KBM-7 (cell line): Measurements from ENCODE around the gene ITSN1.
"Not testable (repeated sequence)": the region's sequence is repeated elsewhere in the genome, so short reads cannot be mapped to it uniquely, and the experiment has no call there.

Experiments
- DNase-seq: peaks from one replicate; pipeline ENCODE4 v3.0.0-alpha.2; 2015
- in situ Hi-C: fragments of 300-500 bp; cut with MboI; formaldehyde crosslinking; loops from 2 replicates; pipeline ENCODE4 v1.14.3; 2020; ENCODE audit warnings: low sequenced_read_pairs, low pct_unique_long_range_greater_than_20kb, mixed read lengths

Gene ITSN1

DNA sequence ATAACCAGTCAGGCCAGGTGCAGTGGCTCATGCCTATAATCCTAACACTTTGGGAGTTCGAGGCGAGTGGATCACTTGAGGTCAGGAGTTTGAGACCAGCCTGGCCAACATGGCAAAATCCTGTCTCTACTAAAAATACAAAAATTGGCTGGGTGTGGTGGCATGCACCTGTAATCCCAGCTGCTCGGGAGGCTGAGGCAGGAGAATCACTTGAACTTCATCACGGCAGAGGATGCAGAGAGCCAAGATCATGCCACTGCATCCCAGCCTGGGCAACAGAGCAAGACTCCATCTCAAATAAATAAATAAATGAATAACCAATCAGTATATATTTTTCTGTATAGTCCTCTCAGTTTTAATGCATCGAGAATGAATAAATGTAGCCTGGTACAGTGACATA is 146.1 kb downstream of the ITSN1 start:
- DNase-seq, in situ Hi-C loops: not testable (repeated sequence)

DNA sequence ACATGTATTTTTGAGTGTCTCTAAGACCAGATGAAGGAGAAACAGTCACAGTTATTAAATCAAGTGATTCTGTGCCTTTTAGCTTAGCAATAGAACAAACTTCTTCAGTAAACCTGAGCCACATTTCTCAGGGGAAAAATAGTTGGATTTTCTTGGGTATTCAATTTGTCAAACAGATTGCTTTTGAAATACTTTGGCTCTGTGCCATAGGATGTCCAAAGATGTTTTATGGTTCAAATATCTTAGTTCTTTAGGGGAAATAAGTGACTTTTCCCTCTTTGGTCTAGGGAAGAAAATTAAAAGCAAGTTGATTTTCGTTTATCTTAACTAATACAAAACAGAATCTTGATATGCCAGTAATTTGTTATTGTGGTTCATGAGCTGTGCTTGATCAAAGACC is 147.4 kb downstream of the ITSN1 start:
- no peak for DNase-seq
- in situ Hi-C loops, result no loop called here

DNA sequence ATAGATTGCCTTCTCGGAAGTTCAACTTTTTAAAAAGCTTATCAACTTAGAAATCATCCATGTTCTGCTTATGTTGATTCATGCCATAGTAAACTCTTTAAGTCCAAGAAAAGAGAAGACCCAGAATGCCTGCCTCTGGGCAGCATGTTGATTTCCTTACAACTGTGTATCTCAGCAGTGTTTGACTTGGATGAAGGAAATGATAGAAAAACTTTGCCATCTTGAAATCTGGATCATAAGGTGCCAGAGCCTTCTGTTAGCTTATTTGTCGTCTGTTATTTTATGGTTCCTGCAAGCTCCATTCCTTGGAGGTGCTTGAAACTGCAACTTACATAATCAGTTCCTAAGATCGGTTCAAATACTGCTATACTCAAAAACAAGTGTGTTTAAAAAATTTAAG is 148.8 kb downstream of the ITSN1 start:
- no peak for DNase-seq
- in situ Hi-C loops, result no loop called here

DNA sequence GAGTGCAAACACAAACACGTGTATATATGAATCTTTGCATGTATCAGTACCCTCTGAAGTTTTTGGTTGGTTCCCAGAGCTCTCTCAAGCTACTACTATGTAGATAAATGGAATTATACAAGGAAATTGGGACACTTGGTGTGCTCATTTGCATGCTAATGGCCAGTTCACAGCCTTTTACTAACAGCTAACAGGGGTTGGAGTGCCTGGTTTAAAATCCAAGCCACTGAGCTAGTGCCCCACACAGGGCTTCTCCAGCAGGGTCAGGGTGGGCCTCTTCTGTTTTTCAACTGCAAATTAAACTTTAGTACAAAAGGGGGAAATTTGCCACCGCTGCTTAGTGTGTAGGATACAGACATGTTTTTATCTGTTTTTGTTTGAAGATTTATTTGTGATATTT is 152.3 kb downstream of the ITSN1 start:
- in situ Hi-C loops, result no loop called here
- DNase-seq, result no peak

DNA sequence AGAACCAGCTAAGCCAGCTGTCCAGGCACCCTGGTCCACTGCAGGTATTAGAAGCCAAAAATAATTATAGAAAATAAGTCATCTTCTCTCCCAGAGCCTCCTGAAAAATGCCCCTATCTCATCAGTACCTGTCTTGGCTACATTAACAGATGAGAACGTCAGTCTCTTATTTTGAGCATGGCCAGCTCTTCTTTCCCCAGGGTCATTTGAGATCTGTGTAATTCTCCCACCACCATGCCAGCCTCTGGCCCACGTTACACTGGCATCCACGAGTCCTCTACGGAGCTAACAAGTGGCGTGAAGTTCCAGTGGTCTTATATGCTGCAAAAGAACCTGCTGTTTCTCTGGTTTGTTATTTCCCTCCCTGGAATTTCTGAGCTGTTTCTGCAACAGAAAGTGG is 155.3 kb downstream of the ITSN1 start:
- in situ Hi-C loops, result no loop called here

DNA sequence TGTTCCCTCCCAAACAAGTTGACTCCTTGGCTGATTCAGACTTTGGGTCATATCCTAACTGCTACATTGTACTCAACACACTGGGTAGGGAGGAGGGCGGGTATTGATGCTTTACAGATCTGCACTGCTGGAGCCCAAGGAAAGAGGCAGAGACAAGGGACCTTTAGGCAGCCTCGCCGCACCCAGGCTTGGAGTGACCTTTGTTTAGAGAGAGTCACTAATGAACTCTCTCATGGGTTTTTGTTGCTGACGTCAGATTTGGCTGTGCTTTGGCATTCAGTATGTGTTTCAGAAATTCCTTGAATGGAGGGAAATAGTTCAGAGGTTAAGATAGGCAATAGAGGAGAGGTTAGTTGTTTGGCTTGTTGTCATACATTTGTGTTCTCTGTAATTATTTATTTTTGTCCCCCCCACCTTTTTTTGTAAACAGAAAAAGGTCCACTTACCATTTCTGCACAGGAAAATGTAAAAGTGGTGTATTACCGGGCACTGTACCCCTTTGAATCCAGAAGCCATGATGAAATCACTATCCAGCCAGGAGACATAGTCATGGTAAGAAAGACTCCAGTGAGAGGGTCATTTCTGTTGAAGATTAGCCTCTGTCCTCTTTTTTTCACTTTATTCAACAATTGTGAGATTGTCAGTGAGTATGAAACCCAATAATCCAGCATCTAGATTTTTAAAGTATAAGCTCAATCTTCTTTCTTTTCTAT is 157.2 kb downstream of the ITSN1 start:
- no peak for DNase-seq
- in situ Hi-C loops, result no loop called here

More for the DNA sequence above, 155.3 kb downstream of the ITSN1 start:
- no peak for DNase-seq

DNA sequence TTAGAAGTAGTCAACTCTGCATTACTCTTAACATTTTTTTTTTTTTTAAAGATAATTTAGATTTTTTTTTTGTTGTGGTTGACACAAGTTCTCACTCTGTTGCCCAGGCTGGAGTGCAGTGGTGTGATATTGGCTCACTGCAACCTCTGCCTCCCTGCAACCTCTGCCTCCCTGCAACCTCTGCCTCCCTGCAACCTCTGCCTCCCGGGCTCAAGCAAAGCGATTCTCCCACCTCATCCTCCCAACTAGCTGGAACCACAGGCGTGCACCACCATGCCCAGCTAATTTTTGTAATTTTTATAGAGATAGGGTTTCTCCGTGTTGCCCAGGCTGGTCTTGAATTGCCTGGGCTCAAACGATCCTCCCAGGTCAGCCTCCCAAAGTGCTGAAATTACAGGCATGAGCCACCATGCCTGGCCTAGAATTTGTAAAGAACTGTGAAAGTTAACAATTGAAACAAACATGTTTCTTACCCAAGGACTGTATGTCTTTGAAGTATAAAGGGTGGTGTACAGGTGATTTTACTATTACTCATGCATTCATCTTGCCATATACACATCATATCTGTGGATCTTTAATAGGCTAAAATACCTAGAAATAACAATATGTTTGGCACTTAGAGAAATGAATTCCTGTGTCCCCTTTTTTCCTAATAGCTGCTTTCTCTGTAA is 158.6 kb downstream of the ITSN1 start:
- no peak for DNase-seq
- in situ Hi-C loops, result no loop called here

DNA sequence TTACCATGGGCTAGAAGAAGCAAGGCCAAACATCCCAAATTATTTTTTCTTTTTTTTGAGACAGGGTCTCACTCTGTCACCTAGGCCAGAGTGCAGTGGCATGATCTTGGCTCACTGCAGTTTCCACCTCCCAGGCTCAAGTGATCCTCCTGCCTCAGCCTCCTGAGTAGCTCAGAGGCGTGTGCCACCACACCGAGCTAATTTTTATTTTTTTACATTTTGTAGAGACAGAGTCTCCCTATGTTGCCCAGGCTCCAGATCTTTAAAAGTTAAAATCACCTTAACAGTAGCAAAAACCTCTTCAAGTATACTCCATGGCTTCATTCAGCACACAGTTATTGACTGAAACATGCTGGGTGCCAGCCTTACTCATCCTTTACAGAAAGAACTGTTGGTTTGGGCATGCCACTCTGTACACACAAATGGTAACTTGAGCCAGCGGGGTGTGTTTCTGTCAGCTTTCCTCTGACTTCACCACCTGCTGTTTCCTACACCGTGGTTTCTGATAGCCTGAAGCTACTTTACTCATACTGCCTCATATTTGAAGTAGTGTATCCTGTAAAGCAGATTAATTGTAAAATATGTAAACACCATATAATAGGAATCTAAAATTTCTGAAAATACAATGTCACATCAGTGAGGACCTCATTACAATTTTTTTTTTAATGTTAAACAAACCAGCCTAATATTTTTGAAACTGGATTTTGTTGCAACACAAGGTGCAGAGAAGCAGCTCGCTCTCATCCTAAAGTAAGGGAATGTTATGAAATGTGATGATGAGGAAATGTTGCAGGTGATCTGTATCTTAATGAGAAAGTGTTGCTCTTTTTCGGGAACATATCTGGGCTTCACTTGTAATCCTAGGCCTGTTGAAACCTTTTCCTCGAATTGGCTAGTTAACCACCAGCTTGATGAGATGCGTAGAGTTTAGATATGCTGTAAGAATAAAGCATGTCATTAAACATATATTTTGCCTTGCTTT is 159.4 kb downstream of the ITSN1 start:
- in situ Hi-C loops, result no loop called here
- DNase-seq, result peak; percentile 17

DNA sequence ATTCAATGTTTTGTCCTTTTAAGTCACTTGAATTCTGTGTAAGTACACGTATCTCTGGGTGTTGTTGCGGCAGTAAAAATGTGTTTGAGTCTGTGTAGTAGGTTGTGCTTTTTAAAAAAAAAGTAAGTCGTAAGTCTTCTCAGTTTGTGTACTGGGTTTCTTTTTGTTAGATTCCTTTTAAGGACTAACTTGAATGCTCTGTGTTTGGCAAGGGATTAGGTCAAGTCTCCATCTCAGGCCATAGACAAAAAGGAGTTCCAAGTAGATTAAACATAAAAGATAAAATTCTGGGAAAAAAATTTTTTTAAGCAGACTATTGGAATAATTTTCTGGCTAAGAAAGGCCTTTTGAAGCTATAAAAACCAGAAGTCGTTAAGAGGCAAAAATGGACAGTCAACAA is 160.2 kb downstream of the ITSN1 start:
- in situ Hi-C loops, result no loop called here
- DNase-seq, result no peak

DNA sequence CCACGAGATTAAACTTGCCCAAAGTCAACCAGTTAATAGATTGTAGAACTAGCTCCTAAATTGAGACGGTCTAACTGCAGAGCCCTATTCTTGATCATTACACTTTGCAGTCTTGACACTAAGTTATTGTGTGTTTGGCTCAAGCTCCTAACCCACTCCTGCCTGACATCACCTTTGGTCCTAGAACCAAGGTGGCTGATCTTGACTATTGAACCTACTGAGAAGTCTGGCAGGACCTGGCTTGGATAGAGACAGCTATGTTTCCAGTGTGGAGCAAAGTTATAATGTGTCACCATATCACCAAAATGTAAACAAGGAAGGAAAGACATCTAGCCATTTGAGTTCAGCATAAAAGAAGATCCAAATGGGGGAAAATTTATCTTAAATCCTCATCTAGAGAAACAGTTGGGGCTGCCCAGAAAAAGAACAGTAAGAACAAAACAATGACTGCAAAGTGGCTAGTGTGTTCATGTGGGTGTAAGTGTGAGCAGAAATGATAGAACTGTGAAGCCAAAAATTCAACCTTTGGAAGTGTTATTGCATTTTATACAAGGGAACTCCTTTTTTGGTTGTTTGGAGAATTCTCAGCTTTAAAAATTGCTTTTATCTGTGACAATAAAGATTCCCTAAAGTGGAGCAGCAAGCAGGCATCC is 166.5 kb downstream of the ITSN1 start:
- in situ Hi-C loops, result no loop called here
- no peak for DNase-seq

DNA sequence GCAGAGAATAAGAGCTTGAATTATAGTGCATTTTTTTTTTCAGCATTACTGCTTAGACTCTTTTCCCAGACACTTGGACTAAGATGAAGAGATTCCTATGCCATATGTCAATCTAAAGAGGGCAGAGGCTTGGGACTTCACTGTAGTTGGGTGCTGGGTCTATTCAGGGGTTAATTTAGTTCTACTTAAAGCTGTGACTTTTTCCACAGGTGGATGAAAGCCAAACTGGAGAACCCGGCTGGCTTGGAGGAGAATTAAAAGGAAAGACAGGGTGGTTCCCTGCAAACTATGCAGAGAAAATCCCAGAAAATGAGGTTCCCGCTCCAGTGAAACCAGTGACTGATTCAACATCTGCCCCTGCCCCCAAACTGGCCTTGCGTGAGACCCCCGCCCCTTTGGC is 168.5 kb downstream of the ITSN1 start:
- DNase-seq, result no peak
- in situ Hi-C loops, result no loop called here

DNA sequence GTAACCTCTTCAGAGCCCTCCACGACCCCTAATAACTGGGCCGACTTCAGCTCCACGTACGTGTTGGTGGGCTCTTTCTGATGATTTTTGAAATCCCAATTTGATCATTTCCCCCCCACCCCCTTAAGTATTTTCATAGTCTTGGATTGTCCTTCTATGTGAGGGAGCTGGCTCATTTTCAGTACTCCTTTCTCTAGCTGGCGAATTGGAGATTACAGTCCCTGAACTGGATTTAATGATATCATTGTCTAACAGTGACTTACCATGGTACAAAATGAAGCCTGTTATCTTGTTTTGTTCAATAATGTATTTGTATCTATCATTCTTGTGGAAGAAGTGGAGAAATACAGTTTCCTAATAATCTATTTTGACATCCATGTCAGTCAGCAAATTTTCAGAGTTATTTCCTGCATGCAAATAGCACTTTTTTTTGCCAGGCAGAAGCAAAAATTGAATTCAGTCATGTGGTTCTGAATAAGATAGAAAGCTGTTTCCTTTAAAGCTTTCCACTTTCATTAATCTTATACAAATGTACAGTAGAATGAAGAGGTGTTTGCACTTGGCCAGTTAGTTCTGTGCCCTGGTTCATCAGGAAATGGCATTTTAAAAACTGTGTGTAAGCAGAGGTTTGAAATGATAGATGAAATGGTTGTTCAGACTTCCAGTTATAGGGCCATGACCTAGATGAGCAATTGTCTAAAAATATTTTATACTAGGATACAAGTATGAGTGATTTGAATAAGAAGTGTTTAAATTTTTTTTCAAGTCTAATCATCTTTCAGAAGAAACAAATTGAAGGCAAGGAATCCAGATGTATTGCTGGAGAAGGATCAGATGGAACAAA is 169.1 kb downstream of the ITSN1 start:
- in situ Hi-C loops, result no loop called here
- DNase-seq, result no peak

DNA sequence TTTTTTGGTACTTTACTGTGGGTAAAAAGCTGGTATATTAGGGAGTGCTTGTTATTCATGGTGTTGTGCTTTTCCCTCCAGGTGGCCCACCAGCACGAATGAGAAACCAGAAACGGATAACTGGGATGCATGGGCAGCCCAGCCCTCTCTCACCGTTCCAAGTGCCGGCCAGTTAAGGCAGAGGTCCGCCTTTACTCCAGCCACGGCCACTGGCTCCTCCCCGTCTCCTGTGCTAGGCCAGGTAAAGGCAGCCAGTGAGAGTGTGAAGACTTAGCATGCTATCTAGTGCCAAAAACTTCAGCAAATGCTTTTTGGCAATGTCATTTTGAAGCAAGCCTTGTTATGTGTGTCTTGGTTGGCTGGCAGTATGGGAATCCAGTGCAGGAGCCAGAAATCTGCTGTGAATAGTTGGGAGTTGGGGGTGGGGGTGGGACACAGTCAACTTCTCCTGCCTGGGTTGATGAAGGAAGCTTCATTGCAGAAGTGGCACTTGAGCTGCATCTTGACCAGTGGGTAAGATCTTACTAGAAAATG is 171.6 kb downstream of the ITSN1 start:
- DNase-seq, result no peak
- in situ Hi-C loops, result no loop called here

DNA sequence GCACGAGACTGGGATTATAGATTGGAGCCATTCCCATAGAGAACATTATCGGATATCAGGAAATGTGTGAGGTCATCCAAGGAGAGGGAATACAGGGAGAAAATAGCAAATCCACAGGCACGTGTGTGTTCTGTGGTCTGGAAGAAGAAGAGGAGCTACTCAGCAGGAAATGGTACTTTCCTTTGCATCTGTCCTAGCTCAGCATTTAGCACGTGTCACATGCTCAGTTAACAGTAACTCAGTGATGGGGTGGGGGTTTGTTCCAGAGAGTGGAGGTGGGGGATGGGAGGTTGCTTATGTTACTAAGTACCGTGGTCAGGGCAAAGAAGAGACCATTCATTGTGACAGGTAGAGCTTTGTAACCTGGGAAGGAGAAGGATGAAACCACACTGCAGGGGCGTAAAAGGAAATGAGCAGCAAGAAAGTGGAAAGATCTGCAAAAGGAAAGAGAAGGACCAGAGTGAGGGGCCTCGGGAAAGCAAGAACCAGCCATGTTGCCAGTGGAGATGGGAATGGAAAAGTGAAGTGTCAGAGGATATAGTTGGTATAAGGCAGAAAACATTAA is 172.9 kb downstream of the ITSN1 start:
- in situ Hi-C loops, result no loop called here
- no peak for DNase-seq

DNA sequence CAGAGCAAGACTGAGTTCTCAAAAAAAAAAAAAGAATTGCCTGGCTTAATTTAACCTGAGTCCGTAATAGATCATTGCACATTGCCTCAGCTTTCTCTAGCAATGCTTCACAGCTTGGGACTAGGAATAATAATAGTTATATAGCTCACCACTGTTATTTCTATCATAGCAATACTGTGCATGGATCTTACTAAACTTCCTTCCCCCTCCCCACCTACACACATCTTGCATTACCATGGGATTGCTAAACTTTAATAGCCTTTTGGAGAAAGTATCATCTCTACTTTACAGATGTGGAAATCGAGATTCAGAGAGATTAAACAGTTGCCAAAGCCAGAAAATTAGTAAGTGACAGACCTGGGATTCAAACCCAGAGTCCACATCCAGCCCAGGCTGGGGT is 173.9 kb downstream of the ITSN1 start:
- in situ Hi-C loops, result no loop called here
- no peak for DNase-seq

DNA sequence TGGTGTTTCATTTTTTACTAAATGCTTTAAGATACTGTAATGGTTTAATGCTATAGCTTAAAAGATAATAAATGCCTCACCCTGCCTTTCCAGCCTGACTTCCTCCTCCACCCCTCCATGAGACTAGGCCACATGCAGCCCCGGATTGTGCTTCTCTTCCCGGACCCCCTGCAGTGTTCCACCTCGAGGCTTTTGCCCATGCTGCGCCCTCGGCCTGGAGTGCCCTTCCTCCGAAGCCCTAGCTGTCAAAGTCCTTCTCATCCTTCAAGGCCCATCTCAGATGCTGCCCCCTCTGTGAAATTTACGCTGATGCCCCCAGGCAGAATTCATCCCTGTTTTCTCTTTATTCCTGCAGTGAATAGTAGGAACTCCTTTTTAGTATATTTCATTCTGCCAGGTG is 174.8 kb downstream of the ITSN1 start:
- in situ Hi-C loops, result no loop called here
- DNase-seq, result no peak

DNA sequence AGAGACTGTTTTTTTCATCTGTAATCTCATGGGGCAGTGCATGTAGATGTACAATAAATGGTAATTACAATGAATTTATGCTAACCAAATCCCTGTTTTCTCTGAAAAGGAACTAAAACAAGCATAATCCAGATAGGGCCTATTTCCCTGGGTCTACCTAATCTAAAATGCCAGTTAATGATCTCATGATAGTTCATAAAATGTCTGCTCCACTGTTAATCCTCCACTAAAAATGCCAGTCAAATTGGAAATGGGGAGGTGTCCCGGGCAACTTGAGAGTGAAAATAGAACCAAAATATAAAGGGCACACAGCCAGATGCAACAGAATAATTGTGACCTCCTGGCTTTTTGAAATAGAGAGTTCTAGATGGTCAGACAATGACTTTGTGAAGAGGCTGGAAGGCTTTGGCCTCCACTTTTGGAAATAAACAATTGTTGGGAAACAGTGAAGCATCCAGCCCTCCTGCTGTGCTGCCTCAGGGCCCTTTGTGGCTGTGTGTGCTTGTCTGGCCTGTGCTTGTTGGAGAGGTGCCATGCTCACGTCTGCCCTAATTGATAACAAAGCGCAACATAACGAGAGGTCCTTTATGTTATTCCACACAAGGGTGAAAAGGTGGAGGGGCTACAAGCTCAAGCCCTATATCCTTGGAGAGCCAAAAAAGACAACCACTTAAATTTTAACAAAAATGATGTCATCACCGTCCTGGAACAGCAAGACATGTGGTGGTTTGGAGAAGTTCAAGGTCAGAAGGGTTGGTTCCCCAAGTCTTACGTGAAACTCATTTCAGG is 175.6 kb downstream of the ITSN1 start:
- no peak for DNase-seq
- in situ Hi-C loops, result no loop called here
